GM21737 (cell line): ENCODE data around the gene MRPL55.

Source experiments
- ATAC-seq: cut with Tn5 transposase; IDR thresholded peaks from one replicate; pipeline ENCODE4 v1.9.1; 2021; ENCODE audit warnings: mild to moderate bottlenecking, moderate library complexity; ENCODE audit not compliant: unreplicated experiment

Gene MRPL55

DNA sequence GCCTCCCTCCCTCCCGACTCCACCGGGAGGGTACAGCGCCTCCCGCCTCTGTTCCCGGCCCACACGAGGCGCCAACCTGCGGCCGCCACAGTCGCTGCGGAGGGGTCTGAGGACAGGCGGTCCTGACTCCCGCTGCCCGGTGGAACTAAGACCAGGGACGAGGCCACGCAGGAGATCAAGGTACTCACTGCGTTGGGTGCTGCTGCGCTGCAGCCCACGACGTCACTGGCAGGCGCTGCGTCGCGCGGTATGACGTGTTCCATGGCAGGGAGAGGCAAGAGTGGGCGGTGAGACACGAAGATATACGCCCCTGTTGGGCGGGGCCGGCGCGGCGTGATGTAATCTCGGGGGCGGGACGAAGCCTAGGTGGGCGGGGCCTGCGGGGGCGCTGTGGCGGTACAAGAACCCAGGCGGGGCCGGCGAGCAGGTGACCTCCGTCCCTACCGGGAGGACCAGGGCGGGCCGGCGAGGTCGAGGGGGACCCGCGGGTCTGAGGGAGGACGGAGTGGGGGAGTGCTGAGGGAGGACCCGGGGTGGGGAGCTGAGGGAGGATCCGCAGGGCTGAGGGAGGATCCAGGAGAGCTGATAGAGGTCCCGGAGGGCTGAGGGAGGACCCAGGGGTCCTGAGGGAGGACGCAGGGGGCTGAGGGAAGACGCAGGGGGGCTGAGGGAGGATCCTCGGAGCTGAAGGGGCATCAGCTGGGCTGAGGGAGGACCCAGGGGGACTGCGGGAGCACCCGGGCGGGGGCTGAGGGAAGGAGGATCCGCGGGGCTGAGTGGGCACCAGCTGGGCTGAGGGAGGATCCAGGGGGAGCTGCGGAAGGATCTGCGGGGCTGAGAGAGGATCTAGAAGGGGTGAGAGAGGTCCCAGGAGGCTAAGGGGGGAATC lies at the start of gene MRPL55:
Gene MRPL55 (minus strand): TSS at position 227 of the 889 bp plus-strand sequence. CDS start 1,039 bp downstream, outside the sequence.
- ATAC-seq, result peak; percentile 80

DNA sequence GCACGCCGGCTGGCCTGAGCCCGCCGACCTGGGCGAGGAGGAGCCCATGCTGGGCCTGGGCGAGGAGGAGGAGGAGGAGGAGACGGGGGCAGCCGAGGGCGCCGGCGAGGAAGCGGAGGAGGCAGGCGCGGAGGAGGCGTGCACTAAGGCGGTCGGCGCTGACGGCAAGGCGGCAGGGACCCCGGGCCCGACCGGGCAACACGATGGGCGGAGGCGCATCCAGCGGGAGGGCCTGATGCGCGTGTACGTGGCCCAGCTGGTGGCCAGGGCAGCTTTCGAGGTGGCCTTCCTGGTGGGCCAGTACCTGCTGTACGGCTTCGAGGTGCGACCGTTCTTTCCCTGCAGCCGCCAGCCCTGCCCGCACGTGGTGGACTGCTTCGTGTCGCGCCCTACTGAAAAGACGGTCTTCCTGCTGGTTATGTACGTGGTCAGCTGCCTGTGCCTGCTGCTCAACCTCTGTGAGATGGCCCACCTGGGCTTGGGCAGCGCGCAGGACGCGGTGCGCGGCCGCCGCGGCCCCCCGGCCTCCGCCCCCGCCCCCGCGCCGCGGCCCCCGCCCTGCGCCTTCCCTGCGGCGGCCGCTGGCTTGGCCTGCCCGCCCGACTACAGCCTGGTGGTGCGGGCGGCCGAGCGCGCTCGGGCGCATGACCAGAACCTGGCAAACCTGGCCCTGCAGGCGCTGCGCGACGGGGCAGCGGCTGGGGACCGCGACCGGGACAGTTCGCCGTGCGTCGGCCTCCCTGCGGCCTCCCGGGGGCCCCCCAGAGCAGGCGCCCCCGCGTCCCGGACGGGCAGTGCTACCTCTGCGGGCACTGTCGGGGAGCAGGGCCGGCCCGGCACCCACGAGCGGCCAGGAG lies 49.3 kb upstream of the MRPL55 start:
- ATAC-seq, result no peak

DNA sequence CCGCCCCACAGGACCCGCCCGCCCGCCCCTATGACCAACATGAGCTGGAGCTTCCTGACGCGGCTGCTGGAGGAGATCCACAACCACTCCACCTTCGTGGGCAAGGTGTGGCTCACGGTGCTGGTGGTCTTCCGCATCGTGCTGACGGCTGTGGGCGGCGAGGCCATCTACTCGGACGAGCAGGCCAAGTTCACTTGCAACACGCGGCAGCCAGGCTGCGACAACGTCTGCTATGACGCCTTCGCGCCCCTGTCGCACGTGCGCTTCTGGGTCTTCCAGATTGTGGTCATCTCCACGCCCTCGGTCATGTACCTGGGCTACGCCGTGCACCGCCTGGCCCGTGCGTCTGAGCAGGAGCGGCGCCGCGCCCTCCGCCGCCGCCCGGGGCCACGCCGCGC lies 48.6 kb upstream of the MRPL55 start:
- no peak for ATAC-seq

DNA sequence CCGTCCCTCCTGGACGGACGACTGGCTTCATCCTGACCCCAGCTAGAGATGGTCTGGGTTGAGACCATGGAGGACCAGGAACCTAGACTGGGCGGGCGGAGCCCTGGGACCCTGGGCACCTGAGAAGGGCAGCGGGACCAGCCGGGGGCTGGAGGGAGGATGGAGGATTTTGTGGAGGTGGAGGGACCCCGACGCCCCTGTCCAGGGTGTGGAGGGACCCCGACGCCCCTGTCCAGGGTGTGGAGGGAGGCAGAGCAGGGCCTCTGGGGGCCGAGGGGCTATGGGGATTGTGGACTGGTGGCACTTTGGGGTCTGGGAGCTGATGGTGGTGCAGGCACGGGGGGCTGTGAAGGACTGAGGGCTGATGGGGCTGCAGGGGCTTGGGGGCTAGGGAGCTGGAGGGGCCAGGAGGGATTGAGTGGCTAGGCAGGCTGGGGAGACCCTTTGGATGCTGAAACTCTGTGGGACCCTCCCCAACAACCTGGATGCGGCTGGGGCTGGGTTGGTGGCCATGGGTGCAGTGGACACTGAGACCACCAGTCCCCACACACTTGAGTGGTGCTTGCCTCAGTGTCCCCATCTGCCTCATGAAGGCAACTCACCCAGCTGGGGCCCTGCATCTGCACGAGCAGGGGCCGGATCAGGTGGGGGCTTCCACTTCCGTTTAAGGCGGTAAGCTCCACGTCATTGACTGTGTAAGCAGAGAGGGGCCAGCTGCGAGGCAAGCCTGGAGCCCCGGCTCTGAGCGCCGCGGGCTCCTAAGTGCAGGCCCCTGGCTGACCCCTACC lies 48.0 kb upstream of the MRPL55 start:
- no peak for ATAC-seq

DNA sequence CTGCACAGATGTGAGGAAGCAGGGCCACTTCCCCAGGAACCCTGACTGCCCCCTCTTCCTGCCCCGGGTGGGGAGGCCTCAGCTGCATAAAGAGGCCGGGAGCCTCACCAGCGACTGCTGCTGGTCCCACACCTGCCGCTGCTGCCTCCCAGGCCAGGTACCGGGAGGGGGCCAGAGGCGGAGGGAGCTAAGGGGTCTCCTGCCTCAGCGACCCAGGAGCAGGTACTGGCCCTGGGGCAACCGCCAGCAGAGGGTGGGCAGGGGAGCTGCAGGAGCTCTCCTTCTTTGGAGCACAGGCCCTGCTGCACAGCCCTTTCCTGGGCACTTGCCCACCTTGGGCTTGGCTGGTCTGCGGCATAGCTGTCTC lies 47.4 kb upstream of the MRPL55 start:
- no peak for ATAC-seq

DNA sequence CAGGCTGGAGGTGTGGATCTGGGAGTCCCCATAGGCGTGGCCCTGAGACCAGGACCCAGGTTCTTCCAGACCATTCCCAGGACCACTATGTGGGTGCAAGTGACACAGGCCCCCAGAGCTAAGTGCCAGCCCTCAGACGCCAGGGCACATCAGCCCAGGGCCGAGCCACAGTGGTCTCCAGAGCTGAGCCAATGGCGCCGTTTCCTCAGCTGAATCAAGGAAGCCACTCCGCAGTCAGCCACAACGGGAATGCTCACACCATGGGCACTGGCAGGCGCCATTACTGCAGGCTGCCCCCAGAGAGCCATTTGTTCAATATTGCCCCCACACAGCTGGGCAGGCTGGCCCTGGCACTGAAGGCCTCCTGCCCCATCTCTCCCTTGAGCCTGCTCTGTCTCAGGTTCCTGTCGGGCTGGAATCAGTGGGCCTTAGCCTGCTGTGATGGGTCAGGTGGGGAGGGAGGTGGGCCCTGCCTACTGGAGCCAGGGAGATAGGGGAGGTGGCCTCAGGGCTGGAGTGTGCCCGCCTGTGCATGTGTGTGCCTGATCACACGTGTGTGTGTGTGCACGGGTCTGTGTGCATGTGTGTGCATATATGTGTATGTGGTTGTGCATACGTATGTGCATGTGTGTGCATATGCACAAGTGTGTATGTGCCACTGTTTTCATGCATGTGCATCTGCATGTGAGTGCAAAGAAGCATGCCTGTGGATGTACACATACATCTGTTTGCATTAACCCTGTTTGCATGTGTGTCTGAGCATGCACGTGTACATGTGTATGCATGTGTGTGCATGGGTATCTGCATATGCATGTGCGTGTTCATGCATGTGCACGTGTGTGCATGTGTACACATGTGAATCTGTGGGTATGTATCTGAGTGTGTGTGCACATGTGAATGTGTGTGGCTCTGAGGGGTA lies 46.8 kb upstream of the MRPL55 start:
- no peak for ATAC-seq

DNA sequence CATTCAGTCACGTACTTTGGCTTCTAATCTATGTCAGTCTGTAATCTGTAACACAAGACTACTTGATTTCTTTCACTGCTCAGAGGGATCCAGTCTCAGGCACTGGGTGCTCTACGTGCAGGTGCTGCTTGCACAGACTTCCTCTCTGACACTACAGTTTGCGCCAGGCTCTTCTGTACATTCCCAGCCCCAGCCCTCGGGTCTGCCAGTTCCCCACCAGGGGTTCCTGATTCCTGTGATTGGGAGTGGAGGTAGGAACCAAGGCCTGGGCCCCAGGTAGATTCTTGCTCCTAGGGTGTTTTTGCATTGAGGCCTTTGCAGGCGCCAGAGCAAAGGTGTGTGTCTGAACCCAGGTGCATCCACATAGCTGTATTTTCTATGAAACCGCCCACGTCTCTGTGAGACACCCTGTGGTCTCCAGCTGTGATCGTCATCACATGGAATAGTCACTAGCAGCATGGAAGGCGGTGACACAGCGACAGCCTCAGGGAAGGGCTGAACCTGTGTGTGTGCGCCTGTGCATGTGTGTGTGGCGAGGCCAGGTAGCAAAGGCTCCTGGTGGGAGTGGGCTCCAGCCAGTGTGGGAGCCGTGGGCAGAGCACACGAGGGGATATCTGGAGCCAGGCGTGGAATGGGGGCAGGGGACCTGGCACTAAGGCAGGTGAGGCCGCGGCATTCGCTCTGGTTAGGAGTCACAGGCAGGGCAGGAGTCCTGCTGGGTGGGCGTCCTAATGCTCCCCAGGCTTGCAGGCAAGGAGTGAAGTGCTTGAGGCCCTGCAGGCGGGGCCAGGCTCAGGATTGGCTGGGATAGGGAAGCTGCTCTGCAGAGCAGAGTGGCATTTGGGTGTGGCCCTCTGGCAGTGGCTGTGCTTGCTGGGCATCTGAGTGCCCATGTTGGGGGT lies 45.8 kb upstream of the MRPL55 start:
- ATAC-seq, result no peak

DNA sequence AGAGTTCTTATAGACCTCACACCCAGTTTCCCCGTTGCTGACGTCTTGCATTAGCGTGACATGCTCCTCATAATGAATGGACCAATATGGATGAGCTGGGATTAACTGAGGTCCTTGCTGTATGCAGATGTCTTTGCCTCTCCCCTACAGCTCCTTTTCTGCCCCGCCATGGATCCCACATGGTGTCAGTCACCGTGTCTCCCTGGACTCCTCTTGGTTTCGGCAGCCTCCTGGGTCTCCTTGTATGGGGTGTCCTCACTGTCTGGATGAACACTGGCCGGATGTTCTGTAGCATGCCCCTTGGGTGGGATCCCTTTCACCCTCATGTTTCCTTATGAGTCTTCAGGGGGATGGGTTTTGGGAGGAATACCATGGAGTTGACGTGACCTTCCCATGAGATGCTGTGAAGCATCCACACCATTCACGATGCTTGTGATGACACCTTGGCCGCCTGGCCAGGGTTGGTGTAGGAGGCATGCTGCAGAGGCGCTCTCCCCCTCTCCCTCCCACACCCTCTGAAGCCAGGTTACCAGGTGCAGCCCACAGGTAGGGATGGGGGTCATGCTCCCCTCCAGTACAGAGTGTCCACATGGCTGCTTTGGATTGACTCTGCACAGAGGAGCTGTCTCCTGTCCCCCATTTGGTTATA lies 45.0 kb upstream of the MRPL55 start:
- ATAC-seq, result no peak

DNA sequence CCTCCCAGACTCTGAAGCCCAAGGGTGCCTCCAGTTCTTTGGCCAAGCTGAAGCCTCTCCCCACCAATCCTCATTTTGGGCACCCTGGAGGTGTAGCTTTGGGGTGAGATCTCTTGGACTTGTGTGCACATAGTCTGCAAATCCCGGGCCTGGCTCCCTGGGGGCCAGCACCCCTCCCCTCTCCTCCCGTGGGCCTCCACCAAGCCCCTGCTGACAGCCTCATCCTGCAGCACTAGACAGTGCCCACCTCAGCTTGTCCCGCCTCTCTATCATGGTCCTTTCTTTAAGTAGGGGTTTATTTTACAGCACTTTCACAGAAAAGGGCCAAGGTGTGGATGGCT lies 43.8 kb upstream of the MRPL55 start:
- ATAC-seq, result no peak

DNA sequence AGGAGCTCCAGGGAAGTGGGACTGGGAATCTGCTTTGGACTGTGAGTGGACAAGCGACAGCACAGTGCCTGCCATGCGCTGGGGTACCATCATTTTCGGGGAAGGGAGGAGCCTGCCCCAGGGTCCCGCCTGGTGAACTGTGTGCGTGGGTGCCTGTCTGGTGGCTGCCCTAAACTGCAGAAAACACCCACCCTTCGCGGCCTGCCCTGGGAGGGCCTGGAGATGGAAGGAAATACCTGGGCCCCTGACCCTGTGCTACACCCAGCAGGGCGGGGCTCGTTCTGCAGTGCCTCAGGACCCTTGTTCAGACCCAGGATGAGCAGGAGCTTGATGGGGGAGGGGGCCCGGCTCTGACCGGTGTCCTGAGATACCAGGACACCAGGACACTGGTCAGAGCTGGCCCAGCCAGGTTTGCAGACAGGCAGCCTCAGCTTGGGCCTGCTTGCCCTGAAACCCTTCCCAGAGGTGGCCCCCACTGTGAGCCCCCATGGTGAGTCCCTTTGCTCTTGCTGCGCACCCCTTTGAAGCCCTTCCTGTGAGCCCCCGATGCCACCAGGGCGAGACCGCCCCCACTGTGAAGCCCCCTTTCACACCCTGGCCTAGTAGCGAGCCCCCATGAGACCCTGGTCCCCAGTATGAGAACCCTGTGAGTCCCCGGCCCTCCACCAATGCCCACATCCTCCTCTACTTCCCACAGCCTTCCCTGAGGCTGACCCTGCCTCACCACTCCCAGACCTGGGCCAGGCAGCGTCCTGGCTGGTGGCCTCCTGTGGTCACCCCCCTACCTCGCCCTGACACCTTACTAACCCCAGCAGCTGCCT lies 43.2 kb upstream of the MRPL55 start:
- no peak for ATAC-seq

DNA sequence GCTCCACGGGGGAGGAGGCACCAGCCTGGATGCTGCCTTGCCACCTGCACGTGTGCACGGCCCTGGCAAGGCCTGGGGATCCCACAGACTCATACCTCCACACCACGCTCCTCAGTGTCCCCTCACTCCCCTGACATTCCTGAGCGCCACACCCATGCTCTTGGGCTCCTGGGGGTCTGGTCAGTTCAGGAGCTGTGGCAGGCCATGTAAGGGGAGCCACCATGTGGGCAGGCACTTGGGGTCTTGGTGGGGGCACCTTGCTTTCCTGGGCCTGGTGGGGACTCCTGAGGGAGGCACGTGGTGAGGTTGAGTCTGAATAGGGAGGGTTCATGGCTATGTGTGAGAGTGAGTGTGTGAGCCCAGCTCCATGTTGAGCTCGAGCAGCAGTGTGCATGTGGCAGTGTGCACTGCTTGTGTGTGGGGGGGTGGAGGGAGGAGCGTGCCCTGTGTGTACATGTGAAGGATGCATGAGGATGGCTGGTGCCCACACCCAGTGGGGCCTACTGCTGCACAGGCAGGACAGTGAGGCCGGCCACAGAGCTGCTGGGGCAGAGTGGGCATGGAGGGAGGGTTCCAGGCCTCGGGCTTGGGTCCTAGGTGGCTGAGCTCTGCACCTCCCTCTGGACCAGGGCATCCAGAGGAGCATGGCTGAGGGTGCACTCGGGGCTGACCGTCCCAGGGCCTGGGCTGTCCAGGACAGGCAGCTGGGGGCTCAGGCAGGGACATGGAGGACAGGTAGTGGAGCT lies 42.3 kb upstream of the MRPL55 start:
- ATAC-seq, result no peak

DNA sequence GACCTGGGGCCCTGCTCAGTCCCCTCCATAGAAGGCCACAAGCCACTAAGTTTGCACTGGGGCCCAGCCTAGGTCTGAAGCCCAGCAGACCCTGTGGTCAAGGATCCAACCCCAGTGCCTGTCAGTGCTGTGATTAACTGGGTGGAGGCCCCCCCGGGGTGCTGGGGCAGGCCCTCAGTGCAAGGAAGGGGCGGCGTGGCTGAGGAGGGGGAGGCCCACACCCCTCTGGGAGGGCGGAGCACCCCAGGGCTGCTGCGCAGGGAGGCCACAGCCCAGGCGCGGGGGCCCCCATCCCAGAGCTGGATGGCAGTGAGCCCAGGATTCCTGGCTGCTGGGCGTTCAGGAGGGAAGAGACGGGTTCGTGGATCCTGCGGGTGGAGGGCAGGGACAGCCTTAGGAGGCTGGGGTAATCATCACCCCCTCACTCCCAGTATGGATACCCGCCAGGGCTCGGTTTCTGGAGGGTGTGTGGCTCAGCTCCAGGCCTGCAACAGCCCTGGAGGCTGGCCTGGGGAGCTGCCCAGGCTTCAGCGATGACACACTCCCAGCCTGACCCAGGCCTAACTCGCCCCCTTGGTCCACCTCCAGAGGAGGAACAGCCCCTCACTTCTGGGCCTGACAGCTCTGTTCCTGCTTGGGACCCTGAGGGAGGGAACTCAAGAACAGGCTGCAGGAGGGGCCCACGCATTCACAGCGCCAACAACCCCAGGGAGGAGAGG lies 41.5 kb upstream of the MRPL55 start:
- ATAC-seq, result no peak

DNA sequence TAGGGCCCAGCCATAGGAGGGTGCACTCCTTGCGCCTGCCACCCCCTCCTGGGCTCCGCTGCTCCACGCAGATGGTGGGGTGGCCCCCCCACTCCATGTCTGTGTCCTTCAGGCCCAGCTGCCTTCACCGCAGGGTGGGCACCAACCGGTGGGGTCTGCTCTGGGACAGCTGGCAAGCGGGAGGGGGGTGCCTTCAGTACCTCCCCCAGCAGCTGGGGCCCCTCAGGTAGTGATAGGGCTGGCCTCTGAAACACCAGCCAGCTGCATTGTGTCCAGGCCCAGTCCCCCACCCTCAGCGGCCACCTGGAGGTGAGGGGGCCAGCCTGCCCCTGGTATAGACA lies 41.0 kb upstream of the MRPL55 start:
- no peak for ATAC-seq

DNA sequence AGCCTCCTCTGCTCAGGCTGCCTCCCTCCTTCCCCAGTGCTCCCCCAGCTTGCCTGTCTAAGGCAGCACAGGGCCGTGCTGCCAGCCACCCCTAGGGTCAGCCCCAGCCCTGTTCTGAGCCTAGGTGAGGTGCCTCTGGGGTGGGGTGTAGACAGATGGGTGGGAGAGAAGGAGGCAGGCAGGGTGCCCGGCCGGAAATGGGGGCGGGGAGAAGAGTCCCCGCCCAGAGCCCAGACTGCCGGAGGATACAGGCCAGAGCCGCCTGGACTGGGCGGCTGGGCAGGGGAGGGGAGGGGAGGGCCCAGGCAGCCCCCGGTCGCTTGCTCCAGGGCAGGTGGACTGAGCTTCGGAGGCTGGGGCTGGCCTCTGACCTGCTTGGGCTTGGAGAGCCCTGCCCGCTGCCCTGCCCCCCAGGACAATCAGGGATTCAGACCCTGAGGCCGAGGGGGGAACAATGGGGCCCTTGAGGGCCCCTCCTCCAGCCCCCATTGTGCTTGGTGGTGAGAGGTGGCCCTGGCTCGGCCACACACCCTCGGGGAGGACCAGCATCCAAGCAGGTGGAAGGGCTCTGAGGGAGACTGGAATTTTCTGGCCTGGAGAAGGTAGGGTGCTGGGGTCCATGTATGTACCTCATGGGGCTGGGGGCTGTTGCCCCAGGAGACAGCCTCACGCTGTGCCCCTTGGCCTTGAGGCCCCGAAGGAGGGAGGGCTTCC lies 40.5 kb upstream of the MRPL55 start, which contains the start of gene GJC2:
Gene GJC2 (plus strand): TSS at position 525 of the 714 bp plus-strand sequence. CDS start 7,829 bp downstream, outside the sequence.
- ATAC-seq, result no peak

DNA sequence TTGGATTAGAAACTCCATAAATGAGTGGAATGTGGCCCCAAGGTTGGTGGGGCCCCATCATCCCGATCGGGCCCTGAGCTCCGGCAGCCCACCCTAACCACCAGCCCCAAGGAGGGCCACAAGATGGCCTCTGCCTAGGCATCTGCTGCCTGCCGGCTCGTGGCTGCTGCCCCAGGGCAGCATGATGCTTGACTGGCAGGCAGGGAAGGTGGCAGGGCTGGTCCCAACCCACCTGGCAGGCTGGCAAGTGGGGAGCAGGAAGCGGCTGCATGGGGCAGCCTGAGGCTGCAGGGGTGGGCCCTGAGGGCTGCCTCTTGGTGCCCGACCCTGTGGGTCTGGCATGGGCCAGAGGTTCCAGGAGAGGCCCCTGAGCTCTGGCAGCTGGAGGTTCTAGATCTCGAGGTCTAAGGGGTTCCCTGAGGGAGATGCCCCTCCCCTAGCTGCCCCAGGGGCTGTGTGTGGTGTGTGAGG lies 39.9 kb upstream of the MRPL55 start:
- no peak for ATAC-seq
